Sigmoid colon (tissue), 3 donors: Measurements from ENCODE around the gene NBEAL2.

Experiments
- POLR2A ChIP-seq, 2 donors: fragments of 450-650 bp; IDR thresholded peaks; one replicate each; pipeline ENCODE4 v1.6.1; 2016; ENCODE audit warnings: antibody characterized with exemption in 2 of 2, mild to moderate bottlenecking in 2 of 2, moderate library complexity in 2 of 2
- TF ChIP-seq, protein P1 (sequence below), 4 experiments: fragments of 450-650 bp in 3 of 4; fragments of 200-600 bp in 1 of 4; IDR thresholded peaks; one replicate each; pipeline ENCODE4 v1.5.1; 2016 to 2019; ENCODE audit warnings: antibody characterized with exemption in 4 of 4, mild to moderate bottlenecking in 3 of 4, moderate library complexity in 2 of 4

DNA sequence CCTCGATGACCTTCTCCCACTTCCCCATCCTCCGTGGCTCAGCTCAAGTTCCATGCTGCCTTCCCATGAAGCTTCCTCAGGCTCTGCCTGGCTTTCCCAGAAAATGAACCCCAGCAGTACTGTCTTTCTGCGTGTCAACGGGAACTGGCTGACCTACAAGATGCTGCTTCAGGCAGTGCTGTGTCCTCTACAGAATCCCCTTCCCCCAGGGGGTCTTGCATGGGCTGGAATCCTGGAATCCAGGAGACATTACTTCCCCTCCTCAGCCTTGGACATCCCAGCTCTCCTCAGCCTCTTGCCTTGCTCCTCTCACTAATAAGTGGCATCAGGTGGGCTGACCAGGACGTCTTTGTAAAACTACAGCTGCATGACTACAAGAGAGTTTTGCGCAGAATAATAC, 8.3 kb upstream of the NBEAL2 start:
- TF ChIP-seq, protein P1, sequence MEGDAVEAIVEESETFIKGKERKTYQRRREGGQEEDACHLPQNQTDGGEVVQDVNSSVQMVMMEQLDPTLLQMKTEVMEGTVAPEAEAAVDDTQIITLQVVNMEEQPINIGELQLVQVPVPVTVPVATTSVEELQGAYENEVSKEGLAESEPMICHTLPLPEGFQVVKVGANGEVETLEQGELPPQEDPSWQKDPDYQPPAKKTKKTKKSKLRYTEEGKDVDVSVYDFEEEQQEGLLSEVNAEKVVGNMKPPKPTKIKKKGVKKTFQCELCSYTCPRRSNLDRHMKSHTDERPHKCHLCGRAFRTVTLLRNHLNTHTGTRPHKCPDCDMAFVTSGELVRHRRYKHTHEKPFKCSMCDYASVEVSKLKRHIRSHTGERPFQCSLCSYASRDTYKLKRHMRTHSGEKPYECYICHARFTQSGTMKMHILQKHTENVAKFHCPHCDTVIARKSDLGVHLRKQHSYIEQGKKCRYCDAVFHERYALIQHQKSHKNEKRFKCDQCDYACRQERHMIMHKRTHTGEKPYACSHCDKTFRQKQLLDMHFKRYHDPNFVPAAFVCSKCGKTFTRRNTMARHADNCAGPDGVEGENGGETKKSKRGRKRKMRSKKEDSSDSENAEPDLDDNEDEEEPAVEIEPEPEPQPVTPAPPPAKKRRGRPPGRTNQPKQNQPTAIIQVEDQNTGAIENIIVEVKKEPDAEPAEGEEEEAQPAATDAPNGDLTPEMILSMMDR (IDR thresholded peaks at IDR 0.05), result no peak
- no peak for TF ChIP-seq POLR2A (IDR thresholded peaks at IDR 0.05)
